ENCODE results near the gene DCAF6.

DCAF6 gene

GRCh38 chr1:167947733-167948132, 11.2 kb downstream of the DCAF6 start:
- Histone ChIP-seq H3K4me1 (ENCODE audit: insufficient read depth, low read length, severe bottlenecking) (no peaks in the 10 kb centered on the region), H3K27me3 (ENCODE audit: insufficient read depth, low read length) (no peaks in the 10 kb centered on the region), H3K9ac (ENCODE audit: low read length) (no peak overlapping the region), H3K4me2 (ENCODE audit: low read length) (no peak overlapping the region), H3K27ac (ENCODE audit: low read depth, low read length, poor library complexity, severe bottlenecking) (no peak overlapping the region), H3K9me2 (ENCODE audit: low read depth, low read length) (no peaks in the 10 kb centered on the region), H3F3A (ENCODE audit: insufficient read depth, low read length) (no peaks in the 10 kb centered on the region), H4K20me1 (ENCODE audit: insufficient read depth, low read length) (no peaks in the 10 kb centered on the region), H3K4me3 (ENCODE audit: low read depth, low read length, poor library complexity, severe bottlenecking) (no peak overlapping the region), H2AFZ (ENCODE audit: low read length) (no peak overlapping the region), H3K9me3 (ENCODE audit: low read length) (no peaks in the 10 kb centered on the region), H3K36me3 (ENCODE audit: insufficient read depth, low read length) (peaks cover 5% of the 10 kb centered on the region), H3K79me2 (ENCODE audit: insufficient read depth, low read length) (peaks cover 73% of the 10 kb centered on the region)
- TF ChIP-seq CTCF (IDR thresholded peaks at IDR 0.05; ENCODE audit: low read length) = no peak
- no peak for TF ChIP-seq EZH2 (IDR thresholded peaks at IDR 0.05; ENCODE audit: borderline replicate concordance, low read length)

GRCh38 chr1:167949785-167950184, 13.3 kb downstream of the DCAF6 start:
- Histone ChIP-seq H3K4me2 (ENCODE audit: low read length) (no peak overlapping the region), H4K20me1 (ENCODE audit: insufficient read depth, low read length) (no peaks in the 10 kb centered on the region), H3K4me1 (ENCODE audit: insufficient read depth, low read length, severe bottlenecking) (no peaks in the 10 kb centered on the region)

GRCh38 chr1:167950569-167950968, 14.1 kb downstream of the DCAF6 start:
- no peaks in the 10 kb centered on the region for H3F3A ChIP-seq (ENCODE audit: insufficient read depth, low read length)
- no peaks in the 10 kb centered on the region for H4K20me1 ChIP-seq (ENCODE audit: insufficient read depth, low read length)
- H3K4me3 ChIP-seq (ENCODE audit: low read depth, low read length, poor library complexity, severe bottlenecking) = no peak overlapping the region
- no peak overlapping the region for H3K4me2 ChIP-seq (ENCODE audit: low read length)
- H3K9me2 ChIP-seq (ENCODE audit: low read depth, low read length) = no peaks in the 10 kb centered on the region
- no peaks in the 10 kb centered on the region for H3K27me3 ChIP-seq (ENCODE audit: insufficient read depth, low read length)
- H3K27ac ChIP-seq (ENCODE audit: low read depth, low read length, poor library complexity, severe bottlenecking) = no peak overlapping the region
- H3K36me3 ChIP-seq (ENCODE audit: insufficient read depth, low read length) = peaks cover 30% of the 10 kb centered on the region
- no peak overlapping the region for H2AFZ ChIP-seq (ENCODE audit: low read length)
- H3K79me2 ChIP-seq (ENCODE audit: insufficient read depth, low read length) = peaks cover 49% of the 10 kb centered on the region
- no peak overlapping the region for H3K9ac ChIP-seq (ENCODE audit: low read length)
- no peaks in the 10 kb centered on the region for H3K4me1 ChIP-seq (ENCODE audit: insufficient read depth, low read length, severe bottlenecking)
- no peaks in the 10 kb centered on the region for H3K9me3 ChIP-seq (ENCODE audit: low read length)
- TF ChIP-seq EZH2 (IDR thresholded peaks at IDR 0.05; ENCODE audit: borderline replicate concordance, low read length) (no peak), CTCF (IDR thresholded peaks at IDR 0.05; ENCODE audit: low read length) (no peak)

More at GRCh38 chr1:167949785-167950184, 13.3 kb downstream of the DCAF6 start:
- Histone ChIP-seq H3K9ac (ENCODE audit: low read length) (no peak overlapping the region), H3K9me3 (ENCODE audit: low read length) (no peaks in the 10 kb centered on the region), H2AFZ (ENCODE audit: low read length) (no peak overlapping the region), H3K79me2 (ENCODE audit: insufficient read depth, low read length) (peaks cover 56% of the 10 kb centered on the region), H3K27me3 (ENCODE audit: insufficient read depth, low read length) (no peaks in the 10 kb centered on the region), H3K27ac (ENCODE audit: low read depth, low read length, poor library complexity, severe bottlenecking) (no peak overlapping the region), H3K36me3 (ENCODE audit: insufficient read depth, low read length) (peaks cover 22% of the 10 kb centered on the region), H3K9me2 (ENCODE audit: low read depth, low read length) (no peaks in the 10 kb centered on the region), H3K4me3 (ENCODE audit: low read depth, low read length, poor library complexity, severe bottlenecking) (no peak overlapping the region), H3F3A (ENCODE audit: insufficient read depth, low read length) (no peaks in the 10 kb centered on the region)
- no peak for TF ChIP-seq EZH2 (IDR thresholded peaks at IDR 0.05; ENCODE audit: borderline replicate concordance, low read length)
- TF ChIP-seq CTCF (IDR thresholded peaks at IDR 0.05; ENCODE audit: low read length) = no peak
